ENCODE data around the gene GALNT6. TPM values are rescaled to one million over a fixed set of nuclear protein-coding genes. Genes with fewer than 3 reads are reported as not detected.

Gene GALNT6
- total and polyA plus RNA-seq, 8 donors: 3.4 to 155 (median 24.6) TPM

GRCh38 chr12:51388069-51388799, 3.0 kb downstream of the GALNT6 start:
- H3K4me3 ChIP-seq: no peak overlapping the region
- H3K27me3 ChIP-seq: peaks cover 0 to 28% (median 9%) of the 10 kb centered on the region in 3 donors
- peak in 1 of 2 donors; percentile 55 for DNase-seq
- 50 to 58% (median 56%) methylated on average over 10 of the region's 10 CpGs for WGBS, 5 donors
- intact Hi-C loops (cut with DNase I; ENCODE audit: low total_unique reads): no loop called here
- TF ChIP-seq POLR2AphosphoS5 (IDR thresholded peaks at IDR 0.05): no peak
- TF ChIP-seq EP300 (IDR thresholded peaks at IDR 0.05): no peak
- TF ChIP-seq POLR2A (IDR thresholded peaks at IDR 0.05): no peak
- no peak for TF ChIP-seq CTCF (IDR thresholded peaks at IDR 0.05)
- peak overlapping the region in 4 of 5 donors; percentile 28 to 87 (median 68) for H3K27ac ChIP-seq
- H3K36me3 ChIP-seq: peaks cover 0 to 7% (median 0%) of the 10 kb centered on the region in 4 donors
- no peaks in the 10 kb centered on the region for H3K9me3 ChIP-seq
- peaks cover 0 to 59% (median 36%) of the 10 kb centered on the region in 4 donors for H3K4me1 ChIP-seq

GRCh38 chr12:51386351-51386750, 4.9 kb downstream of the GALNT6 start:
- WGBS, 5 donors: 29 to 52% (median 38%) methylated on average over 4 of the region's 4 CpGs
- intact Hi-C loops (cut with DNase I; ENCODE audit: low total_unique reads): no loop called here
- peaks cover 0 to 12% (median 1%) of the 10 kb centered on the region in 3 donors for H3K27me3 ChIP-seq
- DNase-seq: peak in 1 of 2 donors; percentile 82
- no peaks in the 10 kb centered on the region for H3K9me3 ChIP-seq
- H3K4me3 ChIP-seq: no peak overlapping the region
- TF ChIP-seq POLR2AphosphoS5 (IDR thresholded peaks at IDR 0.05) (peak in 2 of 3 donors; percentile 51 to 68), EP300 (IDR thresholded peaks at IDR 0.05) (no peak), POLR2A (IDR thresholded peaks at IDR 0.05) (no peak), CTCF (IDR thresholded peaks at IDR 0.05) (no peak)
- peak overlapping the region; percentile 49 to 87 (median 79) for H3K27ac ChIP-seq
- H3K36me3 ChIP-seq: peaks cover 0 to 25% (median 6%) of the 10 kb centered on the region in 4 donors
- peaks cover 0 to 40% (median 22%) of the 10 kb centered on the region in 4 donors for H3K4me1 ChIP-seq

GRCh38 chr12:51383269-51383905, 7.8 kb downstream of the GALNT6 start:
- intact Hi-C loops (cut with DNase I; ENCODE audit: low total_unique reads): no loop called here
- no peak for TF ChIP-seq POLR2AphosphoS5 (IDR thresholded peaks at IDR 0.05)
- no peak for TF ChIP-seq CTCF (IDR thresholded peaks at IDR 0.05)
- no peak for TF ChIP-seq EP300 (IDR thresholded peaks at IDR 0.05)
- no peak for TF ChIP-seq POLR2A (IDR thresholded peaks at IDR 0.05)
- no peaks in the 10 kb centered on the region for H3K27me3 ChIP-seq
- DNase-seq: no peak
- 65 to 84% (median 66%) methylated on average over 6 of the region's 6 CpGs for WGBS, 5 donors
- peaks cover 0 to 48% (median 22%) of the 10 kb centered on the region in 4 donors for H3K36me3 ChIP-seq
- H3K9me3 ChIP-seq: no peaks in the 10 kb centered on the region
- peaks cover 0 to 14% (median 5%) of the 10 kb centered on the region in 4 donors for H3K4me1 ChIP-seq
- no peak overlapping the region for H3K27ac ChIP-seq
- H3K4me3 ChIP-seq: no peak overlapping the region

GRCh38 chr12:51382173-51382572, 9.0 kb downstream of the GALNT6 start:
- no peaks in the 10 kb centered on the region for H3K9me3 ChIP-seq
- no peak for DNase-seq
- 86 to 95% (median 93%) methylated on average over 7 of the region's 7 CpGs for WGBS, 5 donors
- no peak overlapping the region for H3K4me3 ChIP-seq
- peaks cover 0 to 56% (median 28%) of the 10 kb centered on the region in 4 donors for H3K36me3 ChIP-seq
- H3K27ac ChIP-seq: no peak overlapping the region
- H3K4me1 ChIP-seq: peaks cover 0 to 9% (median 1%) of the 10 kb centered on the region in 4 donors
- TF ChIP-seq POLR2AphosphoS5 (IDR thresholded peaks at IDR 0.05) (no peak), CTCF (IDR thresholded peaks at IDR 0.05) (no peak), EP300 (IDR thresholded peaks at IDR 0.05) (no peak), POLR2A (IDR thresholded peaks at IDR 0.05) (no peak)
- no peaks in the 10 kb centered on the region for H3K27me3 ChIP-seq
- intact Hi-C loops (cut with DNase I; ENCODE audit: low total_unique reads): no loop called here

All from stomach (tissue), 9 donors.